GM19395 (cell line): Measurements from ENCODE around the gene TAB3.

ENCODE experiments used
- ATAC-seq: cut with Tn5 transposase; IDR thresholded peaks from one replicate; pipeline ENCODE4 v1.9.1; 2021; ENCODE audit warnings: mild to moderate bottlenecking, moderate library complexity; ENCODE audit not compliant: unreplicated experiment

The TAB3 gene

GRCh38 chrX:30887288-30887687 is 1.8 kb downstream of the TAB3 start:
- no peak for ATAC-seq

- ATAC-seq, result no peak
Observed at GRCh38 chrX:30885136-30885535, 3.9 kb downstream of the TAB3 start.

GRCh38 chrX:30883138-30883537 is 5.9 kb downstream of the TAB3 start:
- ATAC-seq, result no peak

GRCh38 chrX:30881797-30882196 is 7.3 kb downstream of the TAB3 start:
- ATAC-seq, result no peak

GRCh38 chrX:30881390-30881789 is 7.7 kb downstream of the TAB3 start:
- ATAC-seq, result no peak

- ATAC-seq, result no peak
Observed at GRCh38 chrX:30880058-30880457, 9.0 kb downstream of the TAB3 start.

GRCh38 chrX:30876367-30876766 is 12.7 kb downstream of the TAB3 start:
- no peak for ATAC-seq

- no peak for ATAC-seq
Observed at GRCh38 chrX:30875957-30876356, 13.1 kb downstream of the TAB3 start.

- no peak for ATAC-seq
Observed at GRCh38 chrX:30874851-30875250, 14.2 kb downstream of the TAB3 start.

GRCh38 chrX:30870572-30870971 is 18.5 kb downstream of the TAB3 start:
- no peak for ATAC-seq

- no peak for ATAC-seq
Observed at GRCh38 chrX:30865612-30866011, 23.4 kb downstream of the TAB3 start.

- peak; percentile 45 for ATAC-seq
Observed at GRCh38 chrX:30865015-30865414, 24.0 kb downstream of the TAB3 start.

- peak; percentile 50 for ATAC-seq
Observed at GRCh38 chrX:30864383-30864785, 24.7 kb downstream of the TAB3 start.

GRCh38 chrX:30863974-30864373 is 25.1 kb downstream of the TAB3 start:
- ATAC-seq, result peak; percentile 19

- ATAC-seq, result no peak
Observed at GRCh38 chrX:30858098-30858497, 31.0 kb downstream of the TAB3 start.

GRCh38 chrX:30851449-30851848 is 37.6 kb downstream of the TAB3 start:
- no peak for ATAC-seq

GRCh38 chrX:30835373-30835772 is 53.7 kb downstream of the TAB3 start:
- ATAC-seq, result no peak

GRCh38 chrX:30833896-30834295 is 55.2 kb downstream of the TAB3 start:
- ATAC-seq, result no peak

- ATAC-seq, result peak; percentile 87
Observed at GRCh38 chrX:30831082-30831481, 58.0 kb downstream of the TAB3 start.

- no peak for ATAC-seq
Observed at GRCh38 chrX:30830326-30830943, 58.6 kb downstream of the TAB3 start.

- no peak for ATAC-seq
Observed at GRCh38 chrX:30824275-30824674, 64.8 kb downstream of the TAB3 start.

- no peak for ATAC-seq
Observed at GRCh38 chrX:30822764-30823163, 66.3 kb downstream of the TAB3 start.

- ATAC-seq, result peak; percentile 89
Observed at GRCh38 chrX:30822068-30822681, 66.9 kb downstream of the TAB3 start.
